Measurements from ENCODE around the gene UBE2I.

UBE2I gene

DNA sequence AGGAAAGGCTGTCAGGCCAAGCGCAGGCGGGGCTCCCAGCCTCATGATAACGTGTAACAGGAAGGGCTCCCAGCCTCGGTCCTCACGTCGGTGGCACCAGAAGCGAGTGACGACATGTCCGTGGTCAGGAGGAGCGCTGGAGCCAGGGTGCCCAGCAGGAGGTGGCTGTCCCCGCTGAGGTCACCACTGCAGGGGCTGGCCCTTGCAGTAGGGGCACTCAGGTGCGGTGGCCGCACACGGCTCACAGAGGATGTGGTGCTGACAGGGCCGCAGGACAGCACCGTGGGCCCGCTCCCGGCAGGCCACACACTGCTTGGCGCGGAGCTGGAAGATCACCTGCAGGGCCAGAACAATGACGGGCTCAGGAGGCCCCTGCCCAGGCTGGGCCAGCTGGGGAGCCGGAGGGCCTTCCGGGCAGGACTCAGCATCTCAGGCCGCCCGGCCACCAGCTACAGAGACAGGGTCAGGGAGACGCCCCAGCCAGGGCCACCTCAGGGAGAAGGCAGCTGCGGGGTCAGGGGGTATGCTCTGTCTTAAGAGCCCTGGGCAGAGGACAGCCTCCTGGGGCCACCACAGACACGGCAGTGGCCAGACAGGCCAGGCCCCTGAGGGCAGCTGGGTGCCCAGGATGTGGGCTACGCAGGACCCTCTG is 56.8 kb downstream of the UBE2I start:
- no peak for DNase-seq

GRCh38 chr16:1366712-1367299 is 57.4 kb downstream of the UBE2I start:
- DNase-seq: no peak

- DNase-seq: no peak
Measured at GRCh38 chr16:1367486-1368174, 58.2 kb downstream of the UBE2I start.

DNA sequence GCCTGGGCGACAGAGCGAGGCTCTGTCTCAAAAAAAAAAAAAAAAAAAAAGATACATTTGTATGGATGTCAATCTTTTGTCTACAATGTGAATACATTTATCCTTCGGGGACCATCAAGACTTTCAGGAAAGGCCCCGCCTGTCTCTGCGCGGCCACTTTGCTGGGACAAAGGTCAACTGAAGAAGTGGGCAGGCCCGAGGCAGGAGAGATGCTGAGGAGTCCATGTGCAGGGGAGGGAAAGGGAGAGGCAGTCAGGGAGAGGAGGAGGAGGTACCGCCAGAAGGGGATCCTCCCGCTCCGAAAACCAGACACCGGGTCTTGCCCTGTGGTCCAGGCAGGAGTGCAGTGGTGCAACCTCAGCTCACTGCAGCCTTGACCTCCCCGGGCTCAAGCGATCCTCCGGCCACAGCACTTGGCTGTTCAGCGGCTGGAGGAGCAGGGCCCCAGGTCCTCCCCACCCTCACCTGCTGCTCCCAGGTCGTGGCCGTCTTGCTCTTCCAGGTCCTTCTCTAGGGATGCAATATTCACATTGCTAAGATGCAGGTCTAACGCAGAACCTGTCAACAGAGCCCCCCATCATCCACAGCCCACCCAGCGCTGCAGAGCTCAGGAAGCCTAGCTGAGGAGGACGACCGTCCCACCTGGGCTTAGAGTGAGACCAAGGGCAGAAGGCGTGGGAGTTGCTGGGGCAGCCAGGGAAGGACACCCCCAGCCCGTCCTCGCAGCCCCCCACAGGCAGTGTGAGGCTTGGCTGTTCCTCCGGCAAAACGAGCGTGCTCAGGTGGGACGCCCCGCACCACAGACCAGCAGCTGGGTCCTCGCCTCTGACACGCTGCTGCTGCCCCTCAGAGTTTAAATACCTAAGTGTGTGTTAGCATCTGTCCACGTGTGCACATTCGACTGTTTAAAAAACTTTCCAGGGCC is 61.9 kb downstream of the UBE2I start:
- DNase-seq: no peak

DNA sequence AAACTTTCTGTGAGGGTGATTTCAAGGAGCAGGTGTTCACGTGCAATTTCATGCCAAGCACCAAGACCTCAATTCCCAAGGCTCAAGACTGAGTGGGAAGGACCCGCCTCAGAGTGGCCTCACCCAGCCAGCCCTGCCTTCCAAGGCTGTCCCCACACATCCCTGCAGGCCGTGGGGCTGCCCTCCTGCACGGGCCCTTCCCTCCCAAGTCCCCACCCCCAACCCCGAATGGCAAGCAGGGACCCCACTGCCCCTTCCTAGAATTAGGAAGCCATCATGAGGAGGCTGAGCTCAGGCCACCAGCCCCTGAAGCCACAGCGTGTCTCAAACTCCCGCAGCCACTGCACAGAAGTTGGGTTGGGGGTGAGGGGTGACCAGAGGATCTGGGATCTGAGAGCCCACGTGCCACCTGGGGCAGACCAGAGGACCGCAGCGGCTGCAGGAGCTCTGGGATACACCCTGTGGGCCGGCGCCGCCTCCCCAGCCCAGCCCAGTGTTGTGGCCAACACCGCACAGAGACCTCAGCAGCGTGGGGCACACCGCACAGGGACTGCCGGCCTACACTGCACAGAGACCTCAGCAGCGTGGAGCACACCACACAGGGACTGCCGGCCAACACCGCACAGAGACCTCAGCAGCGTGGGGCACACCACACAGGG is 63.0 kb downstream of the UBE2I start:
- DNase-seq: no peak

GRCh38 chr16:1374418-1375297 is 65.2 kb downstream of the UBE2I start:
- no peak for DNase-seq

GRCh38 chr16:1375298-1375640 is 65.8 kb downstream of the UBE2I start:
- no peak for DNase-seq

DNA sequence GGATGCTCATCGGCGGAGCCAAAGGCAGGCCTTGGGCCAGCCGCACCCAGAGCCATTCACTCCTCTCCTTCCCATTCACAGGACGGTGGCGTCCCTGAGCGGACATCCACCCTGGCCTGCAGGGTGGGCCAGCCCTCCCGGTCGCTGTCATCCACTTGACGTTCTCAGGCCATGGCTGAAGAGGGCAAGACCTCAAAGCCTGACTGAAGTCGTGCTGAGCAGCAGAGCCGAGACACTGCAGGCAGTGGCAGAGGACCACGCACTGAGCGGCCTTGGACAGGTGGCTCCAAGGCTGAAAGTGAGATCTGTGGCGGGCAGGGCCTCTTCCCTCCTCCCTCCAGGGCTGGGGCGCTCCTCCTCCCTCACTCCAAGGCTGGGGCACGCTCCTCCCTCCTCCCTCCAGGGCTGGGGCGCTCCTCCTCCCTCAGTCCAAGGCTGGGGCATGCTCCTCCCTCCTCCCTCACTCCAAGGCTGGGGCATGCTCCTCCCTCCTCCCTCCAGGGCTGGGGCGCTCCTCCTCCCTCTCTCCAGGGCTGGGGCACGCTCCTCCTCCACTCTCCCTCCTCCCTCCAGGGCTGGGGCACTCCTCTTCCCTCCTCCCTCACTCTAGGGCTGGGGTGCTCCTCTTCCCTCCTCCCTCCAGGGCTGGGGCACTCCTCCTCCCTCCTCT is 66.4 kb downstream of the UBE2I start:
- no peak for DNase-seq
